GM19099 (cell line): Measurements from ENCODE around the gene SLC25A26.

Experiments
- POLR2A ChIP-seq: IDR thresholded peaks from 3 replicates; pipeline ENCODE4 v1.6.1; 2011; ENCODE audit warnings: low read depth; ENCODE audit not compliant: insufficient read length; ENCODE audit errors: extremely low read depth

Gene SLC25A26

GRCh38 chr3:66253790-66254620 is 33.2 kb downstream of the SLC25A26 start:
- no peak for TF ChIP-seq POLR2A

- TF ChIP-seq POLR2A: no peak
These were observed 35.1 kb downstream of the SLC25A26 start for GRCh38 chr3:66255865-66256264.

- TF ChIP-seq POLR2A: no peak
These were observed 36.0 kb downstream of the SLC25A26 start for GRCh38 chr3:66256806-66257205.

- TF ChIP-seq POLR2A: no peak
These were observed 38.9 kb downstream of the SLC25A26 start for GRCh38 chr3:66259566-66260255.

GRCh38 chr3:66260431-66260830 is 39.6 kb downstream of the SLC25A26 start:
- no peak for TF ChIP-seq POLR2A

- TF ChIP-seq POLR2A: no peak
These were observed 40.6 kb downstream of the SLC25A26 start for GRCh38 chr3:66261355-66261754.

- TF ChIP-seq POLR2A: no peak
These were observed 44.8 kb downstream of the SLC25A26 start for GRCh38 chr3:66265649-66266048.

- TF ChIP-seq POLR2A: no peak
These were observed 45.8 kb downstream of the SLC25A26 start for GRCh38 chr3:66266551-66266950.

- no peak for TF ChIP-seq POLR2A
These were observed 46.2 kb downstream of the SLC25A26 start for GRCh38 chr3:66267031-66267430.

- TF ChIP-seq POLR2A: no peak
These were observed 47.1 kb downstream of the SLC25A26 start for GRCh38 chr3:66267906-66268305.

GRCh38 chr3:66268864-66269263 is 48.1 kb downstream of the SLC25A26 start:
- TF ChIP-seq POLR2A: no peak

- no peak for TF ChIP-seq POLR2A
These were observed 48.6 kb downstream of the SLC25A26 start for GRCh38 chr3:66269411-66269810.

GRCh38 chr3:66270288-66270687 is 49.5 kb downstream of the SLC25A26 start:
- no peak for TF ChIP-seq POLR2A

GRCh38 chr3:66270701-66271100 is 49.9 kb downstream of the SLC25A26 start:
- no peak for TF ChIP-seq POLR2A

GRCh38 chr3:66271231-66271630 is 50.4 kb downstream of the SLC25A26 start:
- no peak for TF ChIP-seq POLR2A

- TF ChIP-seq POLR2A: no peak
These were observed 51.2 kb downstream of the SLC25A26 start for GRCh38 chr3:66272016-66272415.
